NCI-H187 (cell line): Measurements from ENCODE around the gene ZAP70.

Experiments
- DNase-seq, 2 experiments: peaks; one replicate each; lab custom pipeline; 2025; lab: John Stamatoyannopoulos, UW

ZAP70 gene

DNA sequence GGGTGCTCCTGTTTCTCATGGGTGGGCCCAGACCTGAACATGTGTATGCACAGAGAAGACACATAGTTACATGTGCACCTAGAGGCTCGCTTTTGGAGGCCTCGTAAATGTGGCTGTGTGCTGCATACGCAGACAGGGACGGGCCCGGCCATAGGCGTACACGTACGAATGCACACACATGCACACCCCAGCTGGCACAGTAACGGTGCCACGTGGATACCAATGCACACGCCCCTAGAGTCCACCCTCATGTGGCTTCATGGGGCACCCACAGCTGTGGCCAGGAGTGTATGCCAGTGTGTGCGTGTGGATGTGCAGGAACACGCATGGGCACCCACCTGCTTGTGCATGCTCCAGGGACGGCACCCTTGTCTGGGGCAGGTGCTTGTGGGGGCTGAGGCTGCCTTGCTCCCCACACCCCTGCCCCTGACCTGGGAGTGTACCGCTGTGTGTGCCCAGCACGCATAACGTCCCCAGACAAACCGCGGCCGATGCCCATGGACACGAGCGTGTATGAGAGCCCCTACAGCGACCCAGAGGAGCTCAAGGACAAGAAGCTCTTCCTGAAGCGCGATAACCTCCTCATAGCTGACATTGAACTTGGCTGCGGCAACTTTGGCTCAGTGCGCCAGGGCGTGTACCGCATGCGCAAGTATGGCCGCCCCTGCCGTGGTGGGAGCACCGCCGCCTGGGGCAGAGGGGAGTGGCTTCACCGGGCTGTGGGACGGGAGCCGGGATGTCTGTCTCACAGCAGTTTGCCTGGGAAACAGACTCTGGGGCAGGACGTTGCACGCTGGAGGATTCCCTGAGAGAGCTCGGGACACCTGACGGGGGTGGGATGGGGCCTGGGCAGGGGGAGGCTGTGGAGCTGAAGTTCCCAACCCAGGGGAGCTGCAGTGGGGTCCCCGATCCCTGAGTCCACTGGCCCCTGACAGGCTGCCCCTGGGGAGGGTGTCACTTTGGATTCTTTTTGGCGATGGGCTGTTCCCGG is 21.0 kb downstream of the ZAP70 start:
- DNase-seq = no peak

DNA sequence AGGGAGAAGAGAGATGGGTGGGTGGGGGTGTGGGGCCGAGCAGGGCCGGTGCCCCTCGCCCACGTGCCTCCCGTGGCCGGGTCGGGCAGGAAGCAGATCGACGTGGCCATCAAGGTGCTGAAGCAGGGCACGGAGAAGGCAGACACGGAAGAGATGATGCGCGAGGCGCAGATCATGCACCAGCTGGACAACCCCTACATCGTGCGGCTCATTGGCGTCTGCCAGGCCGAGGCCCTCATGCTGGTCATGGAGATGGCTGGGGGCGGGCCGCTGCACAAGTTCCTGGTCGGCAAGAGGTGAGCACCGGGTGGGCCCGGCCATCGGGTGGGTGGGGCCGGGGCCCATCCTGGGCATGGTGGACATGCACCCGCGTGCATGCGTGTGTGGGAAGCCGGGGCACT is 21.8 kb downstream of the ZAP70 start:
- DNase-seq = no peak

DNA sequence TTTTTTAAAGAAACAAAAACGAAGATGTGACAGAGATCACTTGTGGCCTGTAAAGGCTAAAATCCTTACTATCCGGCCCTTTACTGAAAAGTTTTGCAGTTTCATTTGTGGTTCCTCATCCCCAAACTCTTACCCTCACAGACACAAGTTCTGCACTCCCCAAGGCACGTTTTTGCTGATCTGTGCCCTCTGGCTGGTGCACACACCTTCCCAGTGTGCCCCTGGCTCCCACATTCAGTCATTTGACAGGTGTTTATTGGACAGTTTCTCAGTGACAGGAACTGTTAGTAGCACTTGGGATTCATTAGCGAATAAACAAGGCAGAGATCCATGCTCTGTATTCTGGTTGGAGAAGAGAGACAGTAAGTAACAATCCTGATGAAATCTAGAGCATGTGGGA is 22.8 kb downstream of the ZAP70 start:
- no peak for DNase-seq

DNA sequence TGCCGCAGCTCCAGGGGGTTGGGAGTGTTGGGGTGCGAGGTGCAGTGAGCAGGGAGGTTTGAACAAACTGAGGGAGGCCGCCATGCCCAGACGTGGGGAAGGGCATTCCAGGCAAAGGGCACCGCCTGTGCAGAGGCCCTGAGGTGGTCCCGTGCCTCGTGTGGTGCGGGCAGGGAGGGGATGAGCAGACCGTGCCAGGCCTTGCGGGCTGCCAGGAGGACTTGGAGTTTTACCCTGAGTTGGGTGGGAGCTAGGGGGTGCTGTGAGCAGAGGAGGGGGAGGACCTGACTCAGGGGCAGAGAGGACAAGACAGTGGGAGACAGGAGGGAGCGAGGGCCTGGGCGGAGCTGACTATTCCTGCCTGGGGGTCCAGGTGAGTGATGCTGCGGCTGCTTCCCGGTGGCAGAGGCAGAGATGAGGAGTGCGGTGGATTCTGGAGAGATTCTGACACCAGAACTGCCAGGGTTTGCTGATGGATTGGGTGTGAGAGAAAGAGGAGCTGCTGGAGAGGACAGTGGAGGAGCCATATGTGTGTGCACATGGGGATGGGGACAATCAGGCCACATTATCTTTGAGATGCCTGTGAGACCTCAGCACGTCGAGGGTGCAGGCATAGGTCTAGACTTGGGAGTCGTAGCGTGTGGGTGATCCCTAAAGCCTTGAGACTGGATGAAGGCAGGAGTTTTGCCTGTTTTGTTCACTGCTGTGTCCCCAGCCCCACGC is 23.4 kb downstream of the ZAP70 start:
- DNase-seq = no peak

DNA sequence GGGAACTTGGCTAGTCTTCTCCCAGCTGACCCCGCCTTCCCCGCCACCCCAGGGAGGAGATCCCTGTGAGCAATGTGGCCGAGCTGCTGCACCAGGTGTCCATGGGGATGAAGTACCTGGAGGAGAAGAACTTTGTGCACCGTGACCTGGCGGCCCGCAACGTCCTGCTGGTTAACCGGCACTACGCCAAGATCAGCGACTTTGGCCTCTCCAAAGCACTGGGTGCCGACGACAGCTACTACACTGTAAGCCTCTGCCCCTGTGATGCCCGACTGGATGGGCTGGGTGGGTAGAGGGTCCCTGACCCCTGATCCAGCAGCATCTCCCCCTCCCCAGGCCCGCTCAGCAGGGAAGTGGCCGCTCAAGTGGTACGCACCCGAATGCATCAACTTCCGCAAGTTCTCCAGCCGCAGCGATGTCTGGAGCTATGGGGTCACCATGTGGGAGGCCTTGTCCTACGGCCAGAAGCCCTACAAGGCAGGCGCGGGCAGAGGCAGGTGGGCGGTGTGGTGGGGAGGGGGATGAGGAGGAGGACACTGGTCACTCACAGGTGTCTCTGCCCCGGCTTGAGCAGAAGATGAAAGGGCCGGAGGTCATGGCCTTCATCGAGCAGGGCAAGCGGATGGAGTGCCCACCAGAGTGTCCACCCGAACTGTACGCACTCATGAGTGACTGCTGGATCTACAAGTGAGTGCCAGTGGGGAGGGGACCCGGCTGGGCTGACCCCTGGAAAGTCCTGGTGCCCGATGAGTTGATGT is 24.2 kb downstream of the ZAP70 start:
- DNase-seq = no peak

DNA sequence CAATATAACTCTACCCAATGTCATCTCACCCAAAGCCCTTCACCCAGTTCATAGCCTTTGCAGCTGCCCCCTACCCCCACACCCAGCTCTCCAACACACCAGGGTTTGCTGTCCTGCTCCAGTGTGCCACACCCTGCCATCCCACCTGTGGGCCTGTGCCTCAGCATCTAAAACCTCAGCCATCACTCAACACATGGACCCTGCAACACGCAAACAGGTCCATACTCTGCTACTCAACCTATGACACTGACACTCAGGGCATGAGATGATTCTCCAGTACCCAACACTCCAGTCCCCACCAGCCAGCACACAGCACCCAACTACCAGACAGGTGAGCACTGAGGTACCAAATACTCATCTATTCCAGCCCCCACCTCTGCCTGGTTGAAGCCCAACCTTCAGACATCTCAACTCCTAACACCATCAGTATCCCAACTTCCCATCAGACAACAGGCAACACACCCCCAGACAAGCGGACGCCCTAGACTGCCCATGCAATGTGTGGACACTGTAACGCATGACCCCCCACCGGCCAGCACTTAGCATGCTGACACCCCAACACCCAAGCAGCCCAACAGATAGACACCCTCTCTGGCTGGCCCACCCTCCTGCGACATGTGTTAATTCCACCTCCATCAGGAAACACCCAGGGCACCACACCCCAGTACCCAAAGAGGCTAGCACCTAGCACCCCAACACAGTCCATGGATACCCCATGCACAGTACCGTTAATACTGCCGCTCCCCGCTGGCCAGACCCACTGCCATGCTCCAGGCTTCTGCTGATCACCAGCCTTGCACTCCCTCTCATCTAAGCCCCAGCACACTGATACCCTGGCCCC is 25.0 kb downstream of the ZAP70 start:
- DNase-seq = no peak

DNA sequence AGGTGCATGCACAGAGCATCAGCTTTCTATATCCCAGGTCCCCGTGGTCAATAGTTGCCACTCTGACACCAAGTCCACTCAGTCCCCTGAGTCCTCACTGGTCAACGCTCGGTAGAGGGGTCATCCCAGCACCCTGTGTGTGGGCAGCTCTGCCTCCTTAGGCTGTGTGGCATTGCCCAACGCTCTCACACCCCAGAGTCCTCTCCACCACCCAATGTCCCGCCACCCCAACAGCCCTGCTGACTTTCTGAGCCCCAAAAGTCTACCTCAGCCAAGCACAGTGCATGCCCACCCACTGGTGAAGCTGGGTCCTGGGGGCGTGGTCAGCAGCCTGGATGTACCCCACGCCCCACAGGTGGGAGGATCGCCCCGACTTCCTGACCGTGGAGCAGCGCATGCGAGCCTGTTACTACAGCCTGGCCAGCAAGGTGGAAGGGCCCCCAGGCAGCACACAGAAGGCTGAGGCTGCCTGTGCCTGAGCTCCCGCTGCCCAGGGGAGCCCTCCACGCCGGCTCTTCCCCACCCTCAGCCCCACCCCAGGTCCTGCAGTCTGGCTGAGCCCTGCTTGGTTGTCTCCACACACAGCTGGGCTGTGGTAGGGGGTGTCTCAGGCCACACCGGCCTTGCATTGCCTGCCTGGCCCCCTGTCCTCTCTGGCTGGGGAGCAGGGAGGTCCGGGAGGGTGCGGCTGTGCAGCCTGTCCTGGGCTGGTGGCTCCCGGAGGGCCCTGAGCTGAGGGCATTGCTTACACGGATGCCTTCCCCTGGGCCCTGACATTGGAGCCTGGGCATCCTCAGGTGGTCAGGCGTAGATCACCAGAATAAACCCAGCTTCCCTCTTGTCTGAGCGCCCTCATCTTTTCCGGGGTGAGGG is 25.9 kb downstream of the ZAP70 start:
- no peak for DNase-seq

DNA sequence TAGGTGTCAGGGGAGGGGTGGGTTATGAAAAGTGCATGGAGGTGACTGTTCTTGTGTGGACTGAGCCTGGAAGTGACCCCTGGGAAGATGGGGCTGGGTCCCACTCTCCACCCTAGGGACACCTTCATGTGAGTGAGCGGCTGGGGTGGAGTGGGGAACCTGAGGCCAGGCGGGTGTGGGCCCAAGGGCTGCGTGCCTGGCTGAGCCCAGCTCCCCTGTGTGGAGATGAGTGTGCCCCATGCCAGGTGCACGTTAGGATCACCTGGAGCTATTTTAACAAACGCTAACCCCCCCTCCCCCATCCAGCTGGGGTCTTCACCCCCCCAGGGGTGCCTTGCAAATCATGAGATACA is 26.5 kb downstream of the ZAP70 start:
- peak in 1 of 2 experiments; percentile 26 for DNase-seq

DNA sequence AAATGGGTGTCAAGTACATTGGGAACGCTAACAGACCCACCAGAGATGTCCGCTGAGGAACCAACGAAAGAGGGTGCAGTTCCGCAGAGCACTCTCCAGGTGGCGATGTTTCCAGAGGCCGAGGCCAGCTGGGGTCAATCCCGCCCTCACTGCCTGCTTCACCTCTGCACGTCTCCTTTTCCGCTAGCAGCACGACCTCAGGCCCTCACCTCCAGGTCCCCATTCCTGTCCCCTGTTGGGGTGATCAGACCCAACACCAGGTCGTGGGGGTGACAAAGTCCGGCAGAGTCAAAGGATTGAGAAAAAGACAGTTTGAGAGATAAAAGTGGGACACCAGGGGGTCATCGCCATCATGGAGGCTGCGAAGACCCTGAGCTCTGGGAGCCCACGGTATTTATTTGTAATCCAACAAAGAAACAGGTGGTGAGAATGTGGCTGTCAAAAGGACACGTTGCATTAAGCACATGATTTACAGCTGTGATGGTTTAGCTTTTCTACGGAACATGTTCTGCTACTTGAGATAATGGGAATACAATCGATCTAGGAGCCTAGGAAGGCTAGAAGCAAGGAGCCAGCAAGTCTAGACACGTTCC is 27.3 kb downstream of the ZAP70 start:
- peak; percentile 76 to 97 for DNase-seq

DNA sequence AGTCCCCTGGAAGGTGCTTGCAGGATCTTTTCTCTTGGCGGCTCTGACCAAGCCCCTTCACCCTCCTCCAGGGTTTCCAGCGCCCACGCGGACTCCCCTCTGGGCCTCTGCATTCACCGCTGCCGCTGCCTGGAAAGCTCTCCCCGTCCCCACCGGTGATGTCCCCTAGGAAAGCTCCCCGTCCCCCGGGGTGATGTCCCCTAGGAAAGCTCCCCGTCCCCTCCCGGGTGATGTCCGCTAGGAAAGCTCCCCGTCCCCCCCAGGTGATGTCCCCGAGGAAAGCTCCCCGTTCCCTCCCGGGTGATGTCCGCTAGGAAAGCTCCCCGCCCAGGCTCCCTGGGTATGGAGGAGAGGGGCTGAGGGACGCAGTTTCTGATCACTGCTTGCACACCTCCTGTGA is 27.9 kb downstream of the ZAP70 start:
- no peak for DNase-seq

DNA sequence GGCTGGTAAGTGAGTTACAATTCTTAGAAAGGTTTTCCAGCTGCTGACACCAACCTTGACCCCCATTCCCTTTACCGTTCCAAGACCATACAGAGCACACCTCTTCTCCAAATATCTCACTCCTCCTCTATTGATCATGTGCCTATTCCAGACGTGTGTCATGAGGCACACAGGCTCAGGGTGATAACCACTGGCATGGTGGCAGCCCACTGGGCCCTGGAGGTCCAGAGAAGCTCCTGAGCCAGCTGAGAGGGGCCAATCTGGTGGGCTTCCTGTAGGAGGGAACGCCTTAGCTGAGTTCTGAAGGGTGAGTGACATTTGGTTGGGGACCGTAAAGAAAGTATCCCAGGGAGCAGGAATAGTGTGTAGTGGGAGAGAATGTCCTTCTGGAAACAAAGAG is 28.3 kb downstream of the ZAP70 start:
- peak in 1 of 2 experiments; percentile 51 for DNase-seq

DNA sequence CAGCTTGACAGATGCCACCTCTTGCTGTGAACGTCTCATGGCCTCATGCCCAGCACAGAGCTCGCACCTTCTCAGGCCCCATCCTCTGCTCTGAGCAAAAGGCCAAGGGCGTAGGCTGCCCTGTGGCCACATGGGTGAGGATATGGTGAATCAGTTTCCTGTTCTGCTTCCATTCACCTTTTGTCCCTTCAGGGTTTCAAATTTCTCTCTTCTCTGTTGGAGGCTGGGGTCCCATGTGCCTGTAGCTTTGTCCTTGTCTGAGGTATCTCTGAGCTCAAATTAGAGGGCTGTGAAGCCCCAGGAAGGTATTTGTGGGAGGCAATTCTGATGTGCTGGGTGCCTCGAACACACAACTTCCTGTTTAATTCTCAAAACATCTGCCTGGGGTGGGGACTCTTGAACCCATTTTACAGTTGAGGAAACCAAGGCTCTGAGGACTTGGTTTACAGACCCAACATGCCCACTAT is 29.0 kb downstream of the ZAP70 start:
- DNase-seq = no peak

DNA sequence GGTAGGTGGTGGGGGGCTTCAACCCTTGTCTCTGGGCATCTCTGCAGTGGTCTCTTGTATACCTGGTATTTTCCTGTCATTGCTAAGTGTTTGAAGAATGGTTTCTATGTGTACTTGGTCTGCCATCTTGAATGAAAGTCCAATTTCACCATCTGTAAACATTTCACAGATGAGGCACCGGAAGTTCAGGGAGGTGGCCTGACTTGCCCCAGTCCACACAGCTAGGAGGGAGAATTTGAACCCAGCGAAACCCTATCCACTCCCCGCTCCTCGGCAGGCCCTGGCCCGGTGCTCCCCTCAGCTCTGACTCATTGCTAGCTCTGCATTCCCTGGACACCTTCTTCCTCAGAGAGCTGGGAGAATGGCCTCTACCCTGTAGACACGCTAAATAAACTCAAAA is 30.5 kb downstream of the ZAP70 start:
- no peak for DNase-seq

DNA sequence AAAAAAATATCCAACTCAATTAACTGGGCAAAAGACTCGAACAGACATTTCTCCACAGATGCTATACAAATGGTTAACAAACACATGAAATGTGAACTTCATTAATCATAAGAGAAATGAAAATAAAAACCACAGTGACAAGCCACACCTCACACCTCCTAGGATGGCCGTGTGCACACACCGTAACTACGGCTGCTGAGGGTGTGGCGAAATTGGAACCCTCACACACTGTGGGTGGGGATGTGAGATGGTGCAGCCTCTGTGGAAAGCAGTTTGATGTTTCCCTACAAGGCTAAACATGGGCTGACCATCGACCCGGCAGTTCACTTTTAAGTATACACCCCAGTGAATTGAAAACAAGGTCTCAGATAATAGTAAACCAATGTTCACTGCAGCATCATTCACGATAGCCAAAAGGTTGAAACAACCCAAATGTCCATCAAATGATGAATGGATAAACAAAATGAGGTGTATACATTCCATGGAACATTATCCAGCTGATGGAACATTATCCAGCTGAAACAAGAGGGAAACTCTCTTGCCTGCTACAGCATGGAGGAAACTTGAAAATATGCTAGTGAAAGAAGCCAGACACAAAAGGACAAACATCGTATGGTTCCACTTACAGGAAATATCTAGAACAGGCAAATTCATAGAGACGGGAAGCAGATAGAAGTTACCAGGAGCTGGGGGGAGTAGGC is 32.2 kb downstream of the ZAP70 start:
- peak; percentile 52 to 58 for DNase-seq

DNA sequence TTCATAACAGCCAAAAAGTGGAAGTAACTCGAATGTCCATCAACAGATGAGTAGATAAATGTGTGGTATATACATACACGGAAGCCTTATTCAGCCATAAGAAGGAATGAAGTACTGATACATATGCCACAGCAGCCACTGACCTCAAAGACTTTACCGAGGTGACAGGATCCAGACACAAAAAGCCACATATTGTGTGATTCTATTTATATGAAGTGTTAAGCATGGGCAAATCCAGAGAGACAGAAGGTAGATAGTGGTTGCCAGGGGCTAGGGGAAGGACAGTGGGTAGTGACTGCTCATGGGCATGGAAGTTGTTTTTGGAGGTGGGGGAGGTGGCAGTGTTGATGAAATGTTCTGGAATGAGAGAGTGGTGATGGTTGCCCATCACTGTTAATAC is 33.9 kb downstream of the ZAP70 start:
- no peak for DNase-seq

DNA sequence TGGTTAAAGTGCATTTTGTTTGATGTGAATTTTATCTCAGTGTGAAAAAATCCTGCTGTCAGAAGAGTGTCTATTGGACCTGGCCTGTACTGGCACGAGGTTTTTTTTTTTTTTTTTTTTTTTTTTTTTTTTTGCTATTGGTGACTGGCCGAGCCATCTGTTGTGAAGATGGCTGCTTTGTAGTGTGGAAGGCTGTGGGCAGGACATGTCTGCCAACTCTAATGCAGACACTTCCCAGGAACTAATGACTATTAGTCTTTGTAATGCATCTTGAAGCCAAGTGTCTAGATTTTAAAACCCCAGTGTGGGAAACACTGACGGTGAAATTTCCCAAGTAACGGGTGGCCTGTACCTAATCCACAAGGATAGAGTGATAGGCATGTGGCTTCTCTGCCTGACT is 34.3 kb downstream of the ZAP70 start:
- no peak for DNase-seq

DNA sequence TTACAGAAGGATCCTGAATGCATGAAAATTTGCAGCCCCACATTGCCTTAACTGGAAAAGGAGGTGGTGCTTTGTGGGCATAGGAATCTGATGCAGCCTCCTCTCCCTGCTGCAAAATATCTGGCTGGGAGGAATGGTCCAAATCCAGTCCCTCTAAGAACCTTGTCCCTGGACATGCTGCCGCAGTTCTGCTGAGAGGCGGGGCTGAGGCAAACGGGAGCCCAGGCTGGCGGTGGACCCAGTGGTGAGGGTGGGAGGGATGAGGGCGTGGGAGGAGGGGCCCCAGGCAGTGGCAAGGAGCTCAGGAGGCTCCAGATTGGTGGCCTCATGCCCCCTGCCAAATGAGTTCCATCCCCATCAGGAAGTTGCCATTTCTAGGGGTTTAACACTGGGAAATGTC is 36.2 kb downstream of the ZAP70 start:
- no peak for DNase-seq

DNA sequence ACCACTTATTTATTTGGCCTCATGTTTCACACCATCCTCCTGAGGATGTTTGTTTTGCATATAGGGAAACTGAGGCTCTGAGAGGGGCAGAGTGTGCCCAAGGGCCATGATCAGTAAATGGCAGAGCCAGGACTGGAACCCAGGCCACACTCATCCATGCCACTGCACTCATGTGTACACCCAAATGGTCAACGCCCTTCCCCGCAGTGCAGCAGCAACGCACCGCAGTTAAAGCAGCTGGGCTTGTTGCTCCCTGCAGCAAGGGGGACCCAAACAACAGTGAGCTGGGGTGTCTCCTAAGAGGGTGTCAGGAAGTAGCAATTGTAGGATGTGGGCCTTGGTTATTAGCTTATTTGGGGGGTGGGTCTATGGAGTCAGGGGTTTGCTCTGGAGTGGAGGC is 36.6 kb downstream of the ZAP70 start:
- DNase-seq = no peak

DNA sequence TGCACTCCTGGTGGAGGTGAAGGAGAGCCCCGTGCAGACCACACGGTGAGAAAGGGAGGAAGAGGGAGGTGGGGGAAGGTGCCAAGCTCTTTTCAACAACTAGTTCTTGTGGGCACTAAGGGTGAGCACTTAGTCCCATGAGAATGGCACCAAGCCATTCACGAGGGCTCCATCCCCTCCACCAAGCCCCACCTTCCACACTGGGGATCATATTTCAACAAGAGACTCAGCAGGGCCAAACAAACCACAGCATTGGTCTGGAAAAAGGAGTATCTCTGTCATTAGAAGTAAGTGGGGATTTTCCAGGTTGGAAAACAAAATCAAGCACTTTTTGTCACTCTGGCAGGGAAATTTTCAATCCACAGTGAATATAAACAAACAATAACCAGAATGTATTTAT is 38.4 kb downstream of the ZAP70 start:
- DNase-seq = peak; percentile 72 to 83
